OCI-LY7 (cell line): ENCODE results near the gene LAPTM5. TPM values are rescaled to one million over a fixed set of nuclear protein-coding genes. Genes with fewer than 3 reads are reported as not detected.
A peak's percentile ranks its signal among the peaks of the same experiment; 100 is the strongest.

Experiments used
- BruUV-seq: library from RNA; stranded (reverse); fragments of 400-500 nt; replicated peaks from 2 replicates; lab custom pipeline; 2021; lab: Mats Ljungman, UMichigan
- CTCF ChIA-PET: fragments of 300-600 bp; sonication (Branson Sonifier 250); formaldehyde crosslinking; loops from one replicate; lab custom pipeline; 2022; ENCODE audit warnings: antibody characterized with exemption; ENCODE audit not compliant: unreplicated experiment; lab: Charles Lee
- POLR2A ChIA-PET: fragments of 300-600 bp; sonication (Branson Sonifier 250); formaldehyde crosslinking; loops from one replicate; lab custom pipeline; 2022; ENCODE audit warnings: antibody characterized with exemption; lab: Charles Lee
- DNase-seq: peaks from one replicate; pipeline ENCODE4 v3.0.0-alpha.2; 2015; ENCODE audit warnings: low spot score
- H2AFZ ChIP-seq: fragments of 200-600 bp; sonication (generic), shearing (Covaris generic); 2 replicates; pipeline ENCODE4 v1.6.1; 2014; ENCODE audit warnings: mild to moderate bottlenecking, antibody characterized with exemption, low read length, moderate library complexity
- H3K27ac ChIP-seq: fragments of 200-600 bp; sonication (generic); 2 replicates; pipeline ENCODE4 v1.5.1; 2014; ENCODE audit warnings: mixed run types, low read depth, mild to moderate bottlenecking, moderate library complexity, low read length, inconsistent platforms; ENCODE audit not compliant: poor library complexity, severe bottlenecking
- H3K36me3 ChIP-seq: fragments of 200-600 bp; sonication (generic); 2 replicates; pipeline ENCODE4 v1.6.1; 2014; ENCODE audit warnings: mild to moderate bottlenecking, antibody characterized with exemption, low read length, moderate library complexity, mixed read lengths; ENCODE audit not compliant: insufficient read depth
- H3K4me1 ChIP-seq: fragments of 200-600 bp; sonication (generic); 2 replicates; pipeline ENCODE4 v1.5.1; 2014; ENCODE audit warnings: mild to moderate bottlenecking, low read length; ENCODE audit not compliant: insufficient read depth, poor library complexity, severe bottlenecking
- H3K4me2 ChIP-seq: fragments of 200-600 bp; sonication (generic); 2 replicates; pipeline ENCODE4 v1.6.1; 2014; ENCODE audit warnings: mild to moderate bottlenecking, low read length
- H3K4me3 ChIP-seq: fragments of 200-600 bp; sonication (generic); 2 replicates; pipeline ENCODE4 v1.5.1; 2014; ENCODE audit warnings: mild to moderate bottlenecking, low read depth, low read length; ENCODE audit not compliant: poor library complexity, severe bottlenecking
- H3K79me2 ChIP-seq: fragments of 200-600 bp; sonication (generic); 2 replicates; pipeline ENCODE4 v1.6.1; 2016; ENCODE audit warnings: low read depth, mild to moderate bottlenecking, low read length, moderate library complexity, mixed read lengths; ENCODE audit not compliant: insufficient read depth
- H3K9me2 ChIP-seq: fragments of 200-600 bp; sonication (generic); 2 replicates; pipeline ENCODE4 v1.6.1; 2016; ENCODE audit warnings: mild to moderate bottlenecking, low read length, mixed read lengths; ENCODE audit not compliant: insufficient read depth
- H3K9me3 ChIP-seq: fragments of 200-600 bp; sonication (generic); 2 replicates; pipeline ENCODE4 v1.6.1; 2014; ENCODE audit warnings: mild to moderate bottlenecking, mixed run types, low read length, mixed read lengths
- H4K20me1 ChIP-seq: fragments of 200-600 bp; sonication (generic); 2 replicates; pipeline ENCODE4 v1.6.1; 2014; ENCODE audit warnings: mild to moderate bottlenecking, antibody characterized with exemption, low read length, moderate library complexity, mixed read lengths; ENCODE audit not compliant: insufficient read depth
- EZH2phosphoT487 ChIP-seq: fragments of 200-600 bp; sonication (generic); IDR thresholded peaks from 2 replicates; pipeline ENCODE4 v1.6.1; 2018; ENCODE audit warnings: low read depth, borderline replicate concordance, mild to moderate bottlenecking, mixed run types, antibody characterized with exemption, low read length, moderate library complexity, mixed read lengths
- intact Hi-C: fragments of 100-400 bp; cut with micrococcal nuclease; formaldehyde crosslinking; loops from one replicate; pipeline ENCODE4 v1.10.0; 2022; ENCODE audit not compliant: unreplicated experiment
- total RNA-seq, 2 experiments: library from RNA; depleted of rRNA in 1 of 2; stranded (reverse); fragments of >200 nt in 1 of 2; shearing (Covaris generic) in 1 of 2; gene quantifications; 2 replicates each; pipeline ENCODE4 v1.2.3, GENCODE V29; 2014 to 2022
- TF ChIP-seq, protein P1 (sequence below): fragments of 200-600 bp; sonication (generic); conservative IDR thresholded peaks from 2 replicates; pipeline ENCODE4 v1.5.1; 2014; ENCODE audit warnings: mild to moderate bottlenecking, antibody characterized with exemption, low read length, moderate library complexity, mixed read lengths

Gene LAPTM5
- total RNA-seq, 2 experiments from 2014 or later: 113 to 137 TPM

- DNase-seq: peak; percentile 95
- Histone ChIP-seq H3K4me1 (peaks cover 99% of the 10 kb centered on the region), H3K4me2 (peak overlapping the region; percentile 91), H3K4me3 (peak overlapping the region; percentile 58), H4K20me1 (peaks cover 9% of the 10 kb centered on the region), H3K79me2 (peaks cover 4% of the 10 kb centered on the region; the same call in 1 of the 2 replicates), H3K9me2 (no peaks in the 10 kb centered on the region), H3K9me3 (no peaks in the 10 kb centered on the region), H3K27ac (peak overlapping the region; percentile 99), H3K36me3 (no peaks in the 10 kb centered on the region), H2AFZ (no peak overlapping the region; the same call in 1 of the 2 replicates)
- ChIA-PET POLR2A (interaction anchor here (0.7 to 3.6 kb wide), 6 partner anchors 10 to 1609 kb away, joined by 3 to 15 read pairs (median 3); no protein-coding TSS in a partner anchor), CTCF (interaction anchor here (0.6 to 1.6 kb wide), 3 partner anchors 11 to 30 kb away, joined by 3 to 20 read pairs (median 4); no protein-coding TSS in a partner anchor)
- no TSS peak for BruUV-seq
- TF ChIP-seq EZH2phosphoT487: no peak
- TF ChIP-seq, protein P1, sequence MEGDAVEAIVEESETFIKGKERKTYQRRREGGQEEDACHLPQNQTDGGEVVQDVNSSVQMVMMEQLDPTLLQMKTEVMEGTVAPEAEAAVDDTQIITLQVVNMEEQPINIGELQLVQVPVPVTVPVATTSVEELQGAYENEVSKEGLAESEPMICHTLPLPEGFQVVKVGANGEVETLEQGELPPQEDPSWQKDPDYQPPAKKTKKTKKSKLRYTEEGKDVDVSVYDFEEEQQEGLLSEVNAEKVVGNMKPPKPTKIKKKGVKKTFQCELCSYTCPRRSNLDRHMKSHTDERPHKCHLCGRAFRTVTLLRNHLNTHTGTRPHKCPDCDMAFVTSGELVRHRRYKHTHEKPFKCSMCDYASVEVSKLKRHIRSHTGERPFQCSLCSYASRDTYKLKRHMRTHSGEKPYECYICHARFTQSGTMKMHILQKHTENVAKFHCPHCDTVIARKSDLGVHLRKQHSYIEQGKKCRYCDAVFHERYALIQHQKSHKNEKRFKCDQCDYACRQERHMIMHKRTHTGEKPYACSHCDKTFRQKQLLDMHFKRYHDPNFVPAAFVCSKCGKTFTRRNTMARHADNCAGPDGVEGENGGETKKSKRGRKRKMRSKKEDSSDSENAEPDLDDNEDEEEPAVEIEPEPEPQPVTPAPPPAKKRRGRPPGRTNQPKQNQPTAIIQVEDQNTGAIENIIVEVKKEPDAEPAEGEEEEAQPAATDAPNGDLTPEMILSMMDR: no peak
- intact Hi-C loops: no loop called here
Measured at GRCh38 chr1:30750731-30751291, 6.8 kb downstream of the LAPTM5 start.

- H3K36me3 ChIP-seq: no peaks in the 10 kb centered on the region
- peaks cover 4% of the 10 kb centered on the region; the same call in 1 of the 2 replicates for H3K79me2 ChIP-seq
- DNase-seq: peak; percentile 92
- intact Hi-C loops: no loop called here
- TSS peak; percentile 77 for BruUV-seq
- CTCF ChIA-PET: interaction anchor here (1.4 to 1.6 kb wide), 2 partner anchors 26 to 29 kb away, joined by 4 to 20 read pairs; no protein-coding TSS in a partner anchor
- H3K9me3 ChIP-seq: no peaks in the 10 kb centered on the region
- peak overlapping the region; percentile 58 for H3K4me3 ChIP-seq
- peak overlapping the region; percentile 99 for H3K27ac ChIP-seq
- TF ChIP-seq, protein P1: no peak
- H3K4me1 ChIP-seq: peaks cover 99% of the 10 kb centered on the region
- H3K4me2 ChIP-seq: peak overlapping the region; percentile 91
- H2AFZ ChIP-seq: peak overlapping the region; percentile 37; the same call in 1 of the 2 replicates
- no peaks in the 10 kb centered on the region for H3K9me2 ChIP-seq
- POLR2A ChIA-PET: interaction anchor here (0.5 to 3.6 kb wide), 8 partner anchors 8 to 31 kb away, joined by 3 to 15 read pairs (median 4); partner anchors contain the start of gene LAPTM5
- H4K20me1 ChIP-seq: peaks cover 1% of the 10 kb centered on the region
Measured at GRCh38 chr1:30749691-30750583, 7.6 kb downstream of the LAPTM5 start.
